ENCODE measurements around the gene GRK7.
A peak's percentile ranks its signal among the peaks of the same experiment; 100 is the strongest.

The GRK7 gene, protein sequence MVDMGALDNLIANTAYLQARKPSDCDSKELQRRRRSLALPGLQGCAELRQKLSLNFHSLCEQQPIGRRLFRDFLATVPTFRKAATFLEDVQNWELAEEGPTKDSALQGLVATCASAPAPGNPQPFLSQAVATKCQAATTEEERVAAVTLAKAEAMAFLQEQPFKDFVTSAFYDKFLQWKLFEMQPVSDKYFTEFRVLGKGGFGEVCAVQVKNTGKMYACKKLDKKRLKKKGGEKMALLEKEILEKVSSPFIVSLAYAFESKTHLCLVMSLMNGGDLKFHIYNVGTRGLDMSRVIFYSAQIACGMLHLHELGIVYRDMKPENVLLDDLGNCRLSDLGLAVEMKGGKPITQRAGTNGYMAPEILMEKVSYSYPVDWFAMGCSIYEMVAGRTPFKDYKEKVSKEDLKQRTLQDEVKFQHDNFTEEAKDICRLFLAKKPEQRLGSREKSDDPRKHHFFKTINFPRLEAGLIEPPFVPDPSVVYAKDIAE (N-terminal part only)

DNA sequence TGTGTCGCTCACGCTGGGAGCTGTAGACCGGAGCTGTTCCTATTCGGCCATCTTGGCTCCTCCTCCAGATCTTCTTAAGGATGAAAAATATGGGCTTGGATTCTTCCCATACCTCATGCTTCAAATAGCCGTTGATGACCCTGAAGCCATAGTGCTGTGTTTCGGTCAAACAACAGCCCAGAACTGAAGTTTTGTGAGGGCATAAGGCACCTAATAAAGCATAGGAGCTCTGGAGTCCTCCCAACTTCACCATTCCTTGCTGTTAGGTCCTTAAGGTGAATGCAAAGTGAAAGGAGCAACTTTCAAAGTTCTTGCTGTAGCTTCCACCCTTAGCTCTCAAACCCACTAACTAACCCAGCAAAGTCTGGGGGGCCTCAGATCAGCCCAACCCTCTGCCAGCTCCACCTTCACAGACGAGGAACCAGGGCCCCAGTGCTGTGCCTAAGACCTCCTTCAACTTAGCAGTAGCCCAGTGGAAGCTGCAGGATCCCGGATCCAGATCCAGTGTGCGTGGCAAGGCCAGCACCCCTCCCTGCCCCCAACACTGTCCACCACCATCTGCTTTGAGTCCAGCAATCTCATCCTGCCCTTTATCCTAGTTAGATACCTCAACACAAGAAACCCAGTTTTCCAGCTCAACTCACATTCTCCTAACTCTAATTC is at the start of gene GRK7:
Gene GRK7 (plus strand): TSS at position 321 of the 663 bp plus-strand sequence. CDS start 14,877 bp downstream, outside the sequence.
- DNase-seq, result no peak

DNA sequence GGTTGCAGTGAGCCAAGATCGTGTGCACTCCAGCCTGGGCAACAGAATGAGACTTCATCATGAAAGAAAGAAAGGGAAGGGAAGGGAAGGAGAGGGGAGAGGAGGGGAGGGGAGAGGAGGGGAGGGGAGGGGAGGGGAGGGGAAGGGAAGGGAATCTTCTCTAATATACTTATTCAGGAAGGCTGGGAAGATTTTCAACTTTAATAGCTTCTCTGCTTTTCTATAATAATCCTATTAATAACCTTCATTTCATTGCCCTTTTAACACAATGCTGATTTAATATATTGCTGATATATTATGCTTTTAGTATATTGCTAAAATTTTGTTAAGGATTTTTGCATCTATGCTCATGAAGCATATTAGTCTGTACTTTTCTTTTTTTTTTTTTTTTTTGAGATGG is 48.5 kb upstream of the GRK7 start:
- DNase-seq, result no peak

DNA sequence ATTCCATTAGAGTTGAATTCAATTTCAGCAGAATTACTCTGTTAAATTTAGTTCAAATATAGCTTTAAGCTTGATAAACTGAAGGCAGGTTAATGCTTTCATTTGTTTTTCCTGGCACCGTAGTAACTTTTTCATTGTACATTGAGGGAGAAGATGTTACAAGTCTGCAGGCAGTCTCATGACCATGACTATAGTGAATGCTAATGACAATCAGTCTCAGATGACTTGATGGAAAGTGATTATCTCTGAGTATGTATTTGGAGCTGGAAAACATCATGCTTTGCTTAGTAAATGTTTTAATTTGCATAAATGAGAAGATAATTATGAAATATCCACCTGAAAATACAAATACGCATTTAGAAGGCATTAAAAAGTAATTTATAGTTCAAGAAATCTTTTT is 41.1 kb upstream of the GRK7 start:
- no peak for DNase-seq

DNA sequence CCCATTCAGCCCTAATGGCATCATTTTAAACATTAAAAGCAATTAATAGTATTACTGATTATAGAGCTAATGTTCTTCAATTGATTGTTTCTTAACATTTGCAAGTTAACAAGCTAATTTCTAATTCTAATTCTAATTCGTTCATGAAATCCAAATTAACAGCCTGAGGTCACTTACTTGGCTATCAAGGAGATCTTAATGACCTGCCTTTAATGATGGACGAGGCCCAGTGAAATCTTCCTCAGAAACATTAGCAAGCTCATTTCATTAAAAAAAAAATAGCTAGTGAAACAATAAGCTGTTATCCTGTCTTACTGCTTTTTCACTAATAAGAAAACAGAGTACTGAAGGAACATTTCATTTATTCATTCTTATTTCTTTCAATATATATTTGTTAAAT is 40.6 kb upstream of the GRK7 start:
- DNase-seq, result no peak

DNA sequence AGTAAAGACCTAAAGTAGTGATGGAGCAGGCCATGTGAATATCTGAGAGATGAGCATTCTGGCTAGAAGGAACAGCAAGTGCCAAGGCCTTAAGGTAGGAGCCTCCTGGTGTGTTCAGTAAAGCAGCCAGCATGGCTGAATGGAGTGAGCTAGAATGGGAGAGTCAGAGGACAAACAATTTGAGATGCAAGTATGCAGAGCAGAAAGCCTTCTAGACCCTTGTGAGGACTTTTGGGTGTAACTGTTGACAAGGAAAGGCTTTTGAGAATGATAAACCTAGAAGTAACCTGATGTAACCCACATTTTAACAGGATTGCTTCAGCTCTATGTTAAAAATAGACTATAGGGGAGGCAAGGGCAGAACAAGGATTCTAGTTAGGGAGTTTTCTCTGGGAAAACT is 40.0 kb upstream of the GRK7 start:
- DNase-seq, result no peak

DNA sequence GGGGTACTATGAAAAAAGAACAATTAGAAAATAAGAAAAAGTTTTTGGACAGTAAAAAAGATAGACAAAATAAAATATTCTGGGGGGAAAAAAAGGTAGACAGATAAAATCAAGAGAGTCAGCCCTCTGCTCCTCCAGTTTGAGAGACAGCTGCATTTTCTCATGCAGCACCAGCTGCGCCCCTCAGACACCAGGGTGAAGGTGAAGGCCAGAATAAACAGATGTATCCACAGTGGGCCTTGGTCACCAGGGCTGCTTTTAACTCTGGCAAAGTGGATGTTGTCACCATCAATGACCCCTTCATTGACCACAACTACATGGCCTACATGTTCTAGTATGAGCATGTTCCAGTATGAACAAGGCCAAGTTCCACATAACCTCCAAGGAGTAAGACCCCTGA is 39.0 kb upstream of the GRK7 start:
- no peak for DNase-seq

DNA sequence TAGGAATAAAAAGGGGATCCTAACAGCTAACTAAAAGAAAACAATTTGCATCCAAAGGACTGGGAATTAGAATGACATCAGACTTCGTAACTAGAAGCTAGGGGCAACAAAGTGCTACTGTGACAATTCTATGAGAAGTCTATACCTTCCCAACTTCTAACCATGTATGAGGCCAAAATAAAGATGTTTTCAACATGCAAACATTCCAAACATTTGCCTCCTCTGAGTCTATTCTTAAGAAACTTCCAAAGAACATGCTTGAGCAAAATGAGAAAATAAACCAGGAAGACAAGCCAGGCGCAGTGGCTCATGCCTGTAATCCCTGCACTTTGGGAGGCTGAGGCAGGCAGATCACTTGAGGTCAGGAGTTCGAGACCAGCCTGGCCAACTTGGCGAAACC is 38.2 kb upstream of the GRK7 start:
- DNase-seq, result no peak

DNA sequence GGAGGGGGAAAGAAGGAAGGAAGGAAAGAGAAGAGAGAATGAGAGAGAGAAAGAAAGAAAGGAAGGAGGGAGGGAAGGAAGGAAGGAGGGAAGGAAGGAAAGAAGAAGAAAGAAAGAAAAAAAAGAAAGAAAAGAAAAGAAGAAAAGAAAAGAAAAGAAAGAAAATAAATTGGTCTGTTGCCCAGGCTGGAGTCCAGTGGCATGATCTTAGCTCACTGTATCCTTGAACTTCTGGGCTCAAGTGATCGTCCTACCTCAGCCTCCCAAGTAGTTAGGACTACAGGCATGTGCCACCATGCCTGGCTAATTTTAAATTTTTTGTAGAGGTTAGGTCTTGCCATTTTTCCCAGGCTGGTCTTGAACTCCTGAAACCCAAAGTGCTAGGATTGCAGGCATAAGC is 36.7 kb upstream of the GRK7 start:
- DNase-seq, result no peak

DNA sequence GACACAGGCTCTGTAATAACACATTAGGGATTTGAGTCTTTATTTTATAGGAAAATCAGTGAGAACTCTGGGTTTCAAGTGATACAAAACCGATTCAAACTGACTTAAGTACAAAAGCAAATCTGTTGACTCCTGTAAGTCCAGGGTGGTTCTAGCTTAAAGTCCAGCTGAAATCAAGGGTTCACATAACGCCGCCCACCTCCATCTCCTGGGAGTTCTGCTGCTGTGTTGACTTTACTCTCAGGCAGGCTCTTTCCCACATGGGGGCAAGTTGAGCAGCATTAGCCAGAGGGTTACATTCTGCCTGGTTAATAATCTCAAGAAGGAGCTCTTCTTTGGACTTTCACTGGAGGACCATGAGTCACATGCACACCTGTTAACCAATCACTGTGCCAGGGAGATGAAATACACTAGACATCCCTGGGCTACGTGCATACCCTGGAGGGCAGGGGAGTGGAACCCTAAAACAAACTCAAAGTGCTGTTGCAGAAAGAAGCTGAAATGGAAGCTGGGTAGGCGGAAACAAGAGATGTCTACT is 34.8 kb upstream of the GRK7 start:
- no peak for DNase-seq

DNA sequence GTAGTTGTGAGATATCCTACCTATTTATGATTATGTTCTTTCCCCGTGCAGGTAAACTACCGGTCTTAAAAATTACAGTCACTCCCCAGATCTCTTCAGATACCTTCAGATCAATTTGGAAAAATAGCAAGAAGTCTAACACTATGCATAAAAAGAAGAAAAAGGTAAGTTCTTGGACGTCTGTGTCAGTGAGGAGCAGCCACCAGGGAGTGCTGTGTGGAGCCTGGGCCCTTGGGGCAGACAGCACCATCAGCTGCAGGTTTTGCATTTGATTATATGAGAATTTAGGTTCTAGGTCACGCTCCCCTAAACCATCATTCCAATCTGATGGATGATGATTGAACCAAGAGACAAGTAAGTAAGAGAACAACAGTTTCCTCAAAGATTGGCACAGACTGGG is 34.0 kb upstream of the GRK7 start:
- DNase-seq, result no peak

DNA sequence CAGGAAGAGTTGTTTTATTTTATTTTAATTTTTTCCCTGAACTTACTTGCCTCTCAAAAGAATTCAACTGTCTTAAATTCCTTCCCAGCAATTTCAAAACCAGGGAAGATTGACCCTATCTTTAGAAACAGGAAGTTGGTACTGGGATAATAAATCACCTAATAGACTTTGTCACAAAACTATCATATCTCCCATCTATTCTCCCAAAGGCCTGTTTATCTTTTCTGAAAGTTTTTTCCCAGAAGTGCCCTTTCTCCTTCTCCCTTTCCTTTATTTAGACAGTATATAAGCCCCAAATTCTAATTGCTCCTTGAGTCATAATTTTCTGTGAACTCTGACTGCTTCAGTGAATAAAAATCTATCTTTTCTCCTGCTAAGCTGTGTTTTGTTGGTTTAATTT is 28.0 kb upstream of the GRK7 start:
- DNase-seq, result no peak

DNA sequence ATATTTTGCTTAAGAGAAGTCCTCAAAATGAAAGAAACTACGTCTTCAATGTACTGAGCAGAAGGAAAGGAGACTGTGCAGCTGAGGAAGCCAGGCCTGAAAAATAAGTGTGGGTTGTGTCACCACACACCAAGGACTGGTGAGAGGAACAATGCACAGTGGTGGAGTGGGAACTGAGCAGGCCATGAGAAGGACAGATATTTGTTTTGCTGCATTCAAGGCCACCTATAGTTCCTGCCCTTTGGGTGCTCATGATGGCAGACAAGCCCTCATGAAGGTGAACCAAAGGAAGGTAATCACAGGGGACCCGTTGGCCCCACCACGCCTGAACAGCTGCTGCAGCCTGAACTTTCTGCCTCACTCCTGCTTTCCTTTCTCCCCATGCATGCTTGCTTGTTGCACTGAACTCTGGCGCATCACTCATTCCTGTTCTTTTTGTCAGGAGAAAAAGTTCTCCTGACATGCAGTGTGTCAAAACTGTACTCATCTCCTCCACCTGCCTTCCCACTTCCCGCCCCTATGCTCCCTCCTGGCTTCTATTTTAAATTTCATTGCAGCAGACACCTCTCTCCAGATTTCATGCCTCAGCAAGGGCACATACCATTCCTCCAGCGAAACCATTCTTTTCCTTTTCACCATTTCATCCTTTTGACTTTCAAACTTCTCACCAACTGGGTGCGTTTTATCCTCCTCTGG is 27.3 kb upstream of the GRK7 start:
- no peak for DNase-seq

DNA sequence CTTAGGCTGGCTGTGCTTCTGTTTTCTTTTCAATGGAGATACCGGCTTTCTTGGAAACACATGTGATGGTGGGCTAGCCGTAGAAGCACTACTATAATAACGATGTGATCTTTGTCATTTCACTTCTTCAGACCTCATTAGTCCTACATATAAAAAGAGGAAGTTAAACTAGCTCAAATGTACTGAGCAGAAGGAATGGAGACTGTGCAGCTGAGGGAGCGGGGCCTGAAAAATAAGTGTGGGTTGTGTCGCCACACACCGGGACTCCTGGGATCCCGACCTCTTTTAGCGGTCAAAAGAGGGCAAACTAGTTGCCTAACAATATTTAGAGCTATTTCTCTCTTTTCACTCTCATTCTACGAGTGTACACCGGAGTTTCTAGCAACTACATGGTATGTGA is 26.1 kb upstream of the GRK7 start:
- no peak for DNase-seq

DNA sequence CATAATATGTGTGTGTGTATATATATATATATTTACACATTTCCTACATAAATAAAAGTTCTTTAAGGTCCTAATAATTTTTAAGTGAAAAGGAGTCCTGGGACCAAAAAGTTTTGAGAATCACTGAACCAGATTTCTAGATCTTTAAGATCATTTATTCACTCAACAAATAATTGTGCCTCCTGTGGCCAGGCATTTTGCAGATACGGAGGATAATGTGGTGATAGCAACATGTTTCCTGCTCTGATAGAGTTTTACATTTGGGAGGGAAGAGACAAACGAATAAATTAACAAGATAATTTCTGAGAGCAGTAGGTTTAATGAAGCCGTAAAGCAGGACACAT is 25.6 kb upstream of the GRK7 start:
- no peak for DNase-seq

DNA sequence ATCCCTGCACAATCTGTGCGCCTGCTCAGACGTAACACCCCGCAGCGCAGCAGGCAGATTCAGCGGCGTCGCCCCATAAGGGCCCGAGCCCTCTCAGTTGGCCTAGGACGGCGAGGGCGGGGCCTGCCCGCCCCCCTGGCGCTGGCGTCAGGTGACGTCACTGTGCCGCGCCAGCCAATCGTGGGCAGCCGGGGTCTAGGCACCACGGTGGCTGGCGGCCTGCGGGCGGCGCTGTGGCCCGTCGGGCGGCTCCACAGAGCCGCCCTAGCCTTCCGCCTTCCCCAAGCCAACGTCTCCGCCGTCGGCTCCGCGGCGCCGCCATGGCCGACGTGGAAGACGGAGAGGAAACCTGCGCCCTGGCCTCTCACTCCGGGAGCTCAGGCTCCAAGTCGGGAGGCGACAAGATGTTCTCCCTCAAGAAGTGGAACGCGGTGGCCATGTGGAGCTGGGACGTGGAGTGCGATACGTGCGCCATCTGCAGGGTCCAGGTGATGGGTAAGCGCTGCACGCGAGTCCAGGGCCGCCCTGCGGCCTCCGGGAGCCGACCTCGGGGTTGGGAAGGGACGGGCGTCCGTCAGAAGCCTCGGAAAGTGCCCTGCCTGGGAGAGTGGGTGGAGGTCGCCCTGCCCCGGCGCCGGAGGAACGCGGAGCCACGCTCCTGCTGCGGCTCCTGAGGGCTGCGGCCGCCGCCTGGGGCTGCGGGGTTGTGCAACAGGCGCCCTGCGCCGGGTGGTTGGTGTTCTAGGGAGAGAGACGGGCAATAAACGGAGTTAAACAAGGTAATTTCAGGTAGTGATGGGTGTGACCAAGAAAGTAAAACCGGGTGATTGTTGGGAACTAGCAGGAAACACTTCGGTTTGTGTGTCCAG is 25.0 kb upstream of the GRK7 start, which contains the start of gene RNF7:
Gene RNF7 (plus strand): TSS at position 277 of the 869 bp plus-strand sequence. CDS start 44 bp downstream, at position 321.
- peak; percentile 95 for DNase-seq

DNA sequence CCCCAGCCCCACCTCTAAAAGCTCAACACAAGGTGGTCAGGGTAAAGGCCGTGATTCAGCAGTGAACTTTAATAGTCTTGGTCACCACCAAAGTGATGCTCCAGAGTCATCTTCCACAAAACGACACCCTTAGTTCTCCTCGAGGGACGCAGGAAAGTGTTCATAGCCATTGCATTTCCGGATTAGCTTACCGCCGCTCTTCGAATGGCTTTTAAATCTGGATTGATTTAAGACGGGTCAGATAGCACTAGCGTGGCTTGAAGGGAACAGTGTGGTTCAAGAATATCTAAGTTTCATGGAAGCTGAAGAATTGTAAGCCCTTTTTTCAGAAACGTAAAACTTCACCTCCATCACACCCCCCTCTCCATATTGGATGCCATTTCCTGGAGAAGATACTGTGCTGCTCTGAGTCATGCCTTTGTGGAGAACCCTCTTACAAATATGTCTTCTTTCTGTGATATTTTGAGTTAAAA is 24.3 kb upstream of the GRK7 start:
- DNase-seq, result peak; percentile 58

DNA sequence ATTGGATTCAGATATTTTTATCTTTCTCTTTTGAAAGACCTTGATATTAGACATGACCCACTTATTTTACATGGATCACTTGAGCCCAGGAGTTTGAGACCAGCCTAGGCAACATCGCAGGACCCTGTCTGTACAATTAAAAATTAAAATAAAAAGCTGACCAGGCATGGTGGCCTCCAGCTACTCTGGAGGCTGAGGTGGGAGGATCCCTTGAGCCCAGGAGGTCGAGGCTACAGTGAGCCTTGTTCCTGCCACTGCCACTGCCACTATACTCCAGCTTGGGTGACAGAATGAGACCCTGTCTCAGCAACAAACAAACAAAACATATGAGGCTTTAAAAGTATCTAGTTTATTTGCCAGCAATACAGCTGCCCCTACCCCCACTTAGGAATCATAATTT is 23.5 kb upstream of the GRK7 start:
- DNase-seq, result no peak

DNA sequence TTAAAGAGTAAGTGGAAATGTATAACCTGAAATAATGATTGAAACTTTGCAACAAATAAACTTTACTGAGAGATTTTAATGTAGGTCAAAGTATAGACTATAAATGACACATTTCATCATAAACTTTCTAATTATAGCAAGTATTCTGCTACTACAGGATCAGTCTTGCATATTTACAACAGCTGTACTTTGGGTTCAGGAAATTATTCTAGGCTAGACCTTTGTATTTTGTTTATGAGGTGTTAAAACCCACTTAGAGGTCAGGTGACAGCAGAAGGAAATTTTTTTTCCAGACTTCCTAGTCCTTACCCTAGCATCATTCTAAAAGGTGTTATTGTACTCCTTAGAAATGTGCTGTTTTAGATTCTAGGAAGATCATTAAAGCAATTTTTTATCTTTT is 22.9 kb upstream of the GRK7 start:
- no peak for DNase-seq

DNA sequence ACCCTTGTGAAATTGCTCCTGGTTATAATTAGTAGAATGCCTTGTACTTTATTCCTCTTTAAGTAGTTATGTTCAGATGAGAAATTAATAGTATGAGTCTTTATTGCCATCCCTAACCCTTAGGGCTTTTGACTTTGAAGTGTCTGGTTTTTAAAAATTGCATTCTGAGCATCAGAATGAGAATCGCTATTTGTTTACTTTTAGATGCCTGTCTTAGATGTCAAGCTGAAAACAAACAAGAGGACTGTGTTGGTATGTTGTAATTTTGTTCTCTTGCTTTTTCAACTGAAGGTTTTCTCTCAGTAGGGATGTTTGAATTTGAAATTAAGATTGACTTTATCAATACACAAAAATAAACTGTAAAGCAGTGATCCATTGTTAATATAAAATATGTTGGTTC is 19.9 kb upstream of the GRK7 start:
- no peak for DNase-seq

DNA sequence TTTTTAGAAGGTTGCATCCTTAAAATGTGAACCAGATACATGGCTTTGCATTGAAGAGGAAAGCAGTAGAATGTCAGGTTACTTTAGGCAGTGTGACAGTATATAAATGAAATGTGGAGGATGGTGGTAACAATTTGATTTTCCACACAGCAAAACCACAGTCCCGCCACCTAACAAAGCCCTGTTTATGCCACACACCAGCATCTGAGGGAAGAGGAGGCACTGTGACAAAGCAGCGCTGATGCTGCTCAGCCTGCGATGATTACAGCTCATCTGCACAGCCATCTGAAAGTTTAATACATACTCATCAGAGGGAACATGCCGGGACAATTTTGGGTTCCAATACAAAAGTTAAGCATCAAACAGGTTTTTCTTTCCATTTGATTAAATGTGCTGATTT is 16.2 kb upstream of the GRK7 start:
- DNase-seq, result no peak

DNA sequence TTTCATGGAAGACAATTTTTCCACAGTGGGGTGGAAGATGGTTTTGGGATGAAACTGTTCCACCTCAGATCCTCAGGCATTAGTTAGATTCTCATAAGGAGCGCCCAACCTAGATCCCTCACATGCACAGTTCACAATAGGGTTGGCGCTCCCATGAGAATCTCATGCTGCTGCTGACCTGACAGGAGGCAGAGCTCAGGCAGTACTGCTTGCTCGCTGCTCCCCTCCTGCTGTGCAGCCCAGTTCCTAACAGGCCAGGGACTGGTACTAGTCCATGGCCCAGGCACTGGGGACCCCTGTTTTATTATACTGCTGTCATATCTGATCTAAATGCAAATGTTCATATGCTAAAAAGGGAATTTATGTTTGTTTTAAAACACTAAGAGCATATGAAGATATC is 9.8 kb upstream of the GRK7 start:
- no peak for DNase-seq

DNA sequence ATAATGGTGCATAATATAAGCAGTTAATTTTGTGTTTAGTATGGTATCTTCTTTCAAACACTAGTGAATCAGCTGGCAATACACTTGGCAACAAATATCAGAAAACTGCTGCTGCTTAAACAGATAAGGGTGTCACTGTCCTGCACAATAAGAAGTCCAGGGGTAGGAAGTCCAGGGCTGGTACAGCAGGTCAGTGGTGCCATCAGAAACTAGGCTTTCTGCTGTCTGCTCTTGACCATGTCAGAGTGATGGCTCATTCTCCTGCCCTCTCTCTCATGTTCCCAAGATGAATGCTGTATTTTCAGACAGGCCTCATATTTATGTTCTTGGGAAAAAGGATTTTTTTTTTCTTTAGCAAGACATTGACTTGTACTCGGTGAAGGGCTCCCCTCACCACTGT is 9.2 kb upstream of the GRK7 start:
- DNase-seq, result no peak
